GM23338 (cell line): ENCODE measurements around the gene ZNF217. TPM values are rescaled to one million over a fixed set of nuclear protein-coding genes. Genes with fewer than 3 reads are reported as not detected.

Experiments
- EZH2phosphoT487 ChIP-seq: fragments of 200-600 bp; sonication (generic); IDR thresholded peaks from one replicate; pipeline ENCODE4 v1.8.1; 2018; ENCODE audit warnings: antibody characterized with exemption; ENCODE audit not compliant: unreplicated experiment
- JUNB ChIP-seq: IDR thresholded peaks from one replicate; pipeline ENCODE4 v1.6.1; 2016; ENCODE audit warnings: antibody characterized with exemption; ENCODE audit not compliant: unreplicated experiment
- NANOG ChIP-seq: IDR thresholded peaks from 2 replicates; pipeline ENCODE4 v1.6.1; 2016; ENCODE audit warnings: antibody characterized with exemption, borderline replicate concordance
- POLR2AphosphoS5 ChIP-seq: IDR thresholded peaks from 2 replicates; pipeline ENCODE4 v1.6.1; 2016; ENCODE audit warnings: antibody characterized with exemption, low read depth
- ZNF114 ChIP-seq: fragments of 250-450 bp; sonication (Bioruptor Pico); IDR thresholded peaks from 2 replicates; pipeline ENCODE4 v1.5.0; 2020; ENCODE audit warnings: mild to moderate bottlenecking, moderate library complexity
- polyA plus RNA-seq: library from polyadenylated mRNA; unstranded; fragments of >200 nt; fragmentation: Nextera tagmentation; extraction: Ambion mirVana; gene quantifications from 2 replicates; pipeline ENCODE4 v1.2.1, GENCODE V29; 2016
- total RNA-seq: library from RNA; depleted of rRNA; stranded (reverse); fragments of >200 nt; shearing (Covaris generic); gene quantifications from 2 replicates; pipeline ENCODE4 v1.2.3, GENCODE V29; 2014
- TF ChIP-seq, protein P1 (sequence below): fragments of 250-450 bp; sonication (Bioruptor Pico); IDR thresholded peaks from 2 replicates; pipeline ENCODE4 v1.5.0; 2020; ENCODE audit warnings: mild to moderate bottlenecking, moderate library complexity
- TF ChIP-seq, protein P2 (sequence below): IDR thresholded peaks from one replicate; pipeline ENCODE4 v1.6.1; 2018; ENCODE audit warnings: antibody characterized with exemption; ENCODE audit not compliant: unreplicated experiment
- TF ChIP-seq, protein P3 (sequence below): IDR thresholded peaks from 2 replicates; pipeline ENCODE4 v1.6.1; 2016; ENCODE audit warnings: antibody characterized with exemption

ZNF217 gene
- total and polyA plus RNA-seq, 2 experiments from 2014 or later = 32.8 to 78.0 TPM

DNA sequence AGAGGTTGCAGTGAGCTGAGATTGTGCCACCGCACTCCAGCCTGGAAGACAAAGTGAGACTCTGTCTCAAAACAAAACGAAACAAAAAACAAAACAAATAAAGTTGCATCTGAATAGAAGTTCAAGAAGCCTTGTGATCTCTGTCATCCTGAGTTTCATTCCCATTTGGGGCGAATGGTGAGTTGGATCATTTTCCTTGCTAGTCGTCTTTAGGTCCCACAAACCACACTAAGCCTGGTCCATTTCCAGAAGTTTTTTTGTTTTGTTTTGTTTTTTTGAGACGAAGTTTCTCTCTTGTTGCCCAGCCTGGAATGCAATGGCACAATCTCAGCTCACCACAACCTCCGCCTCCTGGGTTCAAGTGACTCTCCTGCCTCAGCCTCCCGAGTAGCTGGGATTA lies 33.8 kb downstream of the ZNF217 start (continued):
- TF ChIP-seq, protein P1, sequence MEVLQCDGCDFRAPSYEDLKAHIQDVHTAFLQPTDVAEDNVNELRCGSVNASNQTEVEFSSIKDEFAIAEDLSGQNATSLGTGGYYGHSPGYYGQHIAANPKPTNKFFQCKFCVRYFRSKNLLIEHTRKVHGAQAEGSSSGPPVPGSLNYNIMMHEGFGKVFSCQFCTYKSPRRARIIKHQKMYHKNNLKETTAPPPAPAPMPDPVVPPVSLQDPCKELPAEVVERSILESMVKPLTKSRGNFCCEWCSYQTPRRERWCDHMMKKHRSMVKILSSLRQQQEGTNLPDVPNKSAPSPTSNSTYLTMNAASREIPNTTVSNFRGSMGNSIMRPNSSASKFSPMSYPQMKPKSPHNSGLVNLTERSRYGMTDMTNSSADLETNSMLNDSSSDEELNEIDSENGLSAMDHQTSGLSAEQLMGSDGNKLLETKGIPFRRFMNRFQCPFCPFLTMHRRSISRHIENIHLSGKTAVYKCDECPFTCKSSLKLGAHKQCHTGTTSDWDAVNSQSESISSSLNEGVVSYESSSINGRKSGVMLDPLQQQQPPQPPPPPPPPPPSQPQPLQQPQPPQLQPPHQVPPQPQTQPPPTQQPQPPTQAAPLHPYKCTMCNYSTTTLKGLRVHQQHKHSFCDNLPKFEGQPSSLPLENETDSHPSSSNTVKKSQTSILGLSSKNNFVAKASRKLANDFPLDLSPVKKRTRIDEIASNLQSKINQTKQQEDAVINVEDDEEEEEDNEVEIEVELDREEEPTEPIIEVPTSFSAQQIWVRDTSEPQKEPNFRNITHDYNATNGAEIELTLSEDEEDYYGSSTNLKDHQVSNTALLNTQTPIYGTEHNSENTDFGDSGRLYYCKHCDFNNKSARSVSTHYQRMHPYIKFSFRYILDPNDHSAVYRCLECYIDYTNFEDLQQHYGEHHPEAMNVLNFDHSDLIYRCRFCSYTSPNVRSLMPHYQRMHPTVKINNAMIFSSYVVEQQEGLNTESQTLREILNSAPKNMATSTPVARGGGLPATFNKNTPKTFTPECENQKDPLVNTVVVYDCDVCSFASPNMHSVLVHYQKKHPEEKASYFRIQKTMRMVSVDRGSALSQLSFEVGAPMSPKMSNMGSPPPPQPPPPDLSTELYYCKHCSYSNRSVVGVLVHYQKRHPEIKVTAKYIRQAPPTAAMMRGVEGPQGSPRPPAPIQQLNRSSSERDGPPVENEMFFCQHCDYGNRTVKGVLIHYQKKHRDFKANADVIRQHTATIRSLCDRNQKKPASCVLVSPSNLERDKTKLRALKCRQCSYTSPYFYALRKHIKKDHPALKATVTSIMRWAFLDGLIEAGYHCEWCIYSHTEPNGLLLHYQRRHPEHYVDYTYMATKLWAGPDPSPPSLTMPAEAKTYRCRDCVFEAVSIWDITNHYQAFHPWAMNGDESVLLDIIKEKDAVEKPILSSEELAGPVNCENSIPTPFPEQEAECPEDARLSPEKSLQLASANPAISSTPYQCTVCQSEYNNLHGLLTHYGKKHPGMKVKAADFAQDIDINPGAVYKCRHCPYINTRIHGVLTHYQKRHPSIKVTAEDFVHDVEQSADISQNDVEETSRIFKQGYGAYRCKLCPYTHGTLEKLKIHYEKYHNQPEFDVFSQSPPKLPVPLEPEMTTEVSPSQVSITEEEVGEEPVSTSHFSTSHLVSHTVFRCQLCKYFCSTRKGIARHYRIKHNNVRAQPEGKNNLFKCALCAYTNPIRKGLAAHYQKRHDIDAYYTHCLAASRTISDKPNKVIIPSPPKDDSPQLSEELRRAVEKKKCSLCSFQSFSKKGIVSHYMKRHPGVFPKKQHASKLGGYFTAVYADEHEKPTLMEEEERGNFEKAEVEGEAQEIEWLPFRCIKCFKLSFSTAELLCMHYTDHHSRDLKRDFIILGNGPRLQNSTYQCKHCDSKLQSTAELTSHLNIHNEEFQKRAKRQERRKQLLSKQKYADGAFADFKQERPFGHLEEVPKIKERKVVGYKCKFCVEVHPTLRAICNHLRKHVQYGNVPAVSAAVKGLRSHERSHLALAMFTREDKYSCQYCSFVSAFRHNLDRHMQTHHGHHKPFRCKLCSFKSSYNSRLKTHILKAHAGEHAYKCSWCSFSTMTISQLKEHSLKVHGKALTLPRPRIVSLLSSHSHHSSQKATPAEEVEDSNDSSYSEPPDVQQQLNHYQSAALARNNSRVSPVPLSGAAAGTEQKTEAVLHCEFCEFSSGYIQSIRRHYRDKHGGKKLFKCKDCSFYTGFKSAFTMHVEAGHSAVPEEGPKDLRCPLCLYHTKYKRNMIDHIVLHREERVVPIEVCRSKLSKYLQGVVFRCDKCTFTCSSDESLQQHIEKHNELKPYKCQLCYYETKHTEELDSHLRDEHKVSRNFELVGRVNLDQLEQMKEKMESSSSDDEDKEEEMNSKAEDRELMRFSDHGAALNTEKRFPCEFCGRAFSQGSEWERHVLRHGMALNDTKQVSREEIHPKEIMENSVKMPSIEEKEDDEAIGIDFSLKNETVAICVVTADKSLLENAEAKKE (CRISPR knock-in tag) = no peak
- TF ChIP-seq, protein P2, sequence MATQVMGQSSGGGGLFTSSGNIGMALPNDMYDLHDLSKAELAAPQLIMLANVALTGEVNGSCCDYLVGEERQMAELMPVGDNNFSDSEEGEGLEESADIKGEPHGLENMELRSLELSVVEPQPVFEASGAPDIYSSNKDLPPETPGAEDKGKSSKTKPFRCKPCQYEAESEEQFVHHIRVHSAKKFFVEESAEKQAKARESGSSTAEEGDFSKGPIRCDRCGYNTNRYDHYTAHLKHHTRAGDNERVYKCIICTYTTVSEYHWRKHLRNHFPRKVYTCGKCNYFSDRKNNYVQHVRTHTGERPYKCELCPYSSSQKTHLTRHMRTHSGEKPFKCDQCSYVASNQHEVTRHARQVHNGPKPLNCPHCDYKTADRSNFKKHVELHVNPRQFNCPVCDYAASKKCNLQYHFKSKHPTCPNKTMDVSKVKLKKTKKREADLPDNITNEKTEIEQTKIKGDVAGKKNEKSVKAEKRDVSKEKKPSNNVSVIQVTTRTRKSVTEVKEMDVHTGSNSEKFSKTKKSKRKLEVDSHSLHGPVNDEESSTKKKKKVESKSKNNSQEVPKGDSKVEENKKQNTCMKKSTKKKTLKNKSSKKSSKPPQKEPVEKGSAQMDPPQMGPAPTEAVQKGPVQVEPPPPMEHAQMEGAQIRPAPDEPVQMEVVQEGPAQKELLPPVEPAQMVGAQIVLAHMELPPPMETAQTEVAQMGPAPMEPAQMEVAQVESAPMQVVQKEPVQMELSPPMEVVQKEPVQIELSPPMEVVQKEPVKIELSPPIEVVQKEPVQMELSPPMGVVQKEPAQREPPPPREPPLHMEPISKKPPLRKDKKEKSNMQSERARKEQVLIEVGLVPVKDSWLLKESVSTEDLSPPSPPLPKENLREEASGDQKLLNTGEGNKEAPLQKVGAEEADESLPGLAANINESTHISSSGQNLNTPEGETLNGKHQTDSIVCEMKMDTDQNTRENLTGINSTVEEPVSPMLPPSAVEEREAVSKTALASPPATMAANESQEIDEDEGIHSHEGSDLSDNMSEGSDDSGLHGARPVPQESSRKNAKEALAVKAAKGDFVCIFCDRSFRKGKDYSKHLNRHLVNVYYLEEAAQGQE = no peak
- TF ChIP-seq NANOG = no peak
- TF ChIP-seq ZNF114 (CRISPR knock-in tag) = no peak
- TF ChIP-seq POLR2AphosphoS5 = no peak
- TF ChIP-seq EZH2phosphoT487 = no peak
- TF ChIP-seq, protein P3, sequence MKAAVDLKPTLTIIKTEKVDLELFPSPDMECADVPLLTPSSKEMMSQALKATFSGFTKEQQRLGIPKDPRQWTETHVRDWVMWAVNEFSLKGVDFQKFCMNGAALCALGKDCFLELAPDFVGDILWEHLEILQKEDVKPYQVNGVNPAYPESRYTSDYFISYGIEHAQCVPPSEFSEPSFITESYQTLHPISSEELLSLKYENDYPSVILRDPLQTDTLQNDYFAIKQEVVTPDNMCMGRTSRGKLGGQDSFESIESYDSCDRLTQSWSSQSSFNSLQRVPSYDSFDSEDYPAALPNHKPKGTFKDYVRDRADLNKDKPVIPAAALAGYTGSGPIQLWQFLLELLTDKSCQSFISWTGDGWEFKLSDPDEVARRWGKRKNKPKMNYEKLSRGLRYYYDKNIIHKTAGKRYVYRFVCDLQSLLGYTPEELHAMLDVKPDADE = no peak
- no peak for TF ChIP-seq JUNB
